Activated CD8-positive, alpha-beta T cell treated with anti-CD3 and anti-CD28 coated beads for 36 hours (primary cell): ENCODE measurements around the gene GPR3. TPM values are rescaled to one million over a fixed set of nuclear protein-coding genes. Genes with fewer than 3 reads are reported as not detected.
"Not testable (repeated sequence)": the region's sequence is repeated elsewhere in the genome, so short reads cannot be mapped to it uniquely, and the experiment has no call there.

ENCODE experiments used
- ATAC-seq: fragments of 200-7000 bp; cut with Tn5 transposase; one replicate; pipeline ENCODE4 v1.10.0; 2021; ENCODE audit warnings: mild to moderate bottlenecking, moderate library complexity
- CTCF ChIA-PET: fragments of 350-600 bp; sonication (Branson Sonifier 250); formaldehyde crosslinking; loops from one replicate; lab custom pipeline; 2021; ENCODE audit warnings: antibody characterized with exemption; lab: Charles Lee
- POLR2A ChIA-PET: fragments of 350-600 bp; sonication (Branson Sonifier 250); formaldehyde crosslinking; loops from one replicate; lab custom pipeline; 2021; ENCODE audit warnings: antibody characterized with exemption; lab: Charles Lee
- DNase-seq: peaks from one replicate; pipeline ENCODE4 v3.0.0-alpha.2; 2020
- H3K27ac Mint-ChIP-seq: one replicate; pipeline ENCODE4 v1.8.0; 2021; ENCODE audit warnings: mild to moderate bottlenecking, mixed read lengths
- H3K27me3 Mint-ChIP-seq: one replicate; pipeline ENCODE4 v1.8.0; 2021; ENCODE audit warnings: mixed read lengths
- H3K36me3 Mint-ChIP-seq: one replicate; pipeline ENCODE4 v1.8.0; 2021; ENCODE audit warnings: low read depth, mixed read lengths
- H3K4me1 Mint-ChIP-seq: one replicate; pipeline ENCODE4 v1.8.0; 2021; ENCODE audit warnings: low read depth, mixed read lengths
- H3K4me3 Mint-ChIP-seq: one replicate; pipeline ENCODE4 v1.8.0; 2021; ENCODE audit warnings: mild to moderate bottlenecking, moderate library complexity, mixed read lengths
- H3K9me3 Mint-ChIP-seq: one replicate; pipeline ENCODE4 v1.8.0; 2021; ENCODE audit warnings: mixed read lengths
- CTCF ChIP-seq: fragments of 200-600 bp; IDR thresholded peaks from one replicate; pipeline ENCODE4 v1.8.0; 2022; ENCODE audit warnings: antibody characterized with exemption, mild to moderate bottlenecking
- intact Hi-C: fragments of 100-400 bp; cut with micrococcal nuclease; formaldehyde crosslinking; loops from one replicate; pipeline ENCODE4 v1.10.0; 2022
- total RNA-seq, 2 experiments: library from RNA; stranded (reverse); gene quantifications; one replicate each; pipeline ENCODE4 v1.2.3, GENCODE V29; 2021

The GPR3 gene
- total RNA-seq, 2 experiments from 2014 or later = 1.1 to 1.7 TPM

GRCh38 chr1:27381969-27382762 lies 10.3 kb upstream of the GPR3 start:
- ChIA-PET CTCF (interaction anchor here (1.1 to 12.1 kb wide), 9 partner anchors 9 to 337 kb away, joined by 3 to 242 read pairs (median 5); partner anchors contain the start of gene MAP3K6), POLR2A (interaction anchor here (0.8 to 1.8 kb wide), 6 partner anchors 9 to 60 kb away, joined by 3 to 5 read pairs (median 3); partner anchors contain the start of genes MAP3K6 and TMEM222)
- H3K4me1 Mint-ChIP-seq = no peaks in the 10 kb centered on the region
- intact Hi-C loops = no loop called here
- DNase-seq = no peak
- no peak for ATAC-seq
- H3K36me3 Mint-ChIP-seq = no peaks in the 10 kb centered on the region
- H3K27me3 Mint-ChIP-seq = peaks cover 4% of the 10 kb centered on the region
- no peak for TF ChIP-seq CTCF
- H3K27ac Mint-ChIP-seq = no peak overlapping the region
- no peaks in the 10 kb centered on the region for H3K9me3 Mint-ChIP-seq
- no peak overlapping the region for H3K4me3 Mint-ChIP-seq

GRCh38 chr1:27383039-27383605 lies 9.3 kb upstream of the GPR3 start, which contains the start of gene CD164L2:
Gene CD164L2, minus strand, starts transcription at chr1:27383333. Its CDS starts 94 bp downstream, at chr1:27383239.
- ChIA-PET POLR2A (interaction anchor here (0.6 to 1.8 kb wide), 6 partner anchors 16 to 270 kb away, joined by 3 to 5 read pairs (median 4); partner anchors contain the start of genes MAP3K6 and TMEM222), CTCF (interaction anchor here (1.2 to 12.1 kb wide), 7 partner anchors 8 to 223 kb away, joined by 3 to 242 read pairs (median 7); partner anchors contain the start of gene MAP3K6)
- peak; percentile 65 for DNase-seq
- H3K27ac Mint-ChIP-seq = no peak within 1 kb of the TSS
- H3K9me3 Mint-ChIP-seq = no peaks in the 10 kb centered on the region
- H3K4me3 Mint-ChIP-seq = no peak within 1 kb of the TSS
- no peak for TF ChIP-seq CTCF
- no peaks in the 10 kb centered on the region for H3K36me3 Mint-ChIP-seq
- H3K4me1 Mint-ChIP-seq = no peaks in the 10 kb centered on the region
- intact Hi-C loops = no loop called here
- peaks cover 4% of the 10 kb centered on the region for H3K27me3 Mint-ChIP-seq
- ATAC-seq = peak; percentile 91

GRCh38 chr1:27383661-27384060 lies 8.8 kb upstream of the GPR3 start:
- DNase-seq (no peak), ATAC-seq (no peak)
- no peak overlapping the region for H3K27ac Mint-ChIP-seq
- peaks cover 4% of the 10 kb centered on the region for H3K27me3 Mint-ChIP-seq
- H3K4me3 Mint-ChIP-seq = no peak overlapping the region
- no peaks in the 10 kb centered on the region for H3K9me3 Mint-ChIP-seq
- ChIA-PET POLR2A (interaction anchor here (1.0 to 1.5 kb wide), 3 partner anchors 17 to 42 kb away, joined by 3 to 4 read pairs (median 3); partner anchors contain the start of genes MAP3K6 and SYTL1), CTCF (interaction anchor here (1.6 to 12.1 kb wide), 6 partner anchors 11 to 223 kb away, joined by 3 to 242 read pairs (median 7); partner anchors contain the start of gene MAP3K6)
- no peak for TF ChIP-seq CTCF
- intact Hi-C loops = no loop called here
- no peaks in the 10 kb centered on the region for H3K4me1 Mint-ChIP-seq
- H3K36me3 Mint-ChIP-seq = no peaks in the 10 kb centered on the region

GRCh38 chr1:27384797-27385196 lies 7.6 kb upstream of the GPR3 start:
- DNase-seq, H3K27ac Mint-ChIP-seq, H3K36me3 Mint-ChIP-seq, H3K9me3 Mint-ChIP-seq, H3K4me3 Mint-ChIP-seq, ATAC-seq, H3K27me3 Mint-ChIP-seq, H3K4me1 Mint-ChIP-seq, intact Hi-C loops: not testable (repeated sequence)
- CTCF ChIA-PET = interaction anchor here (0.7 to 12.1 kb wide), 6 partner anchors 10 to 285 kb away, joined by 3 to 242 read pairs (median 8); no protein-coding TSS in a partner anchor
- POLR2A ChIA-PET = interaction anchor here (1.0 to 1.2 kb wide), 2 partner anchors 27 to 43 kb away, joined by 3 read pairs; partner anchors contain the start of gene SYTL1

DNA sequence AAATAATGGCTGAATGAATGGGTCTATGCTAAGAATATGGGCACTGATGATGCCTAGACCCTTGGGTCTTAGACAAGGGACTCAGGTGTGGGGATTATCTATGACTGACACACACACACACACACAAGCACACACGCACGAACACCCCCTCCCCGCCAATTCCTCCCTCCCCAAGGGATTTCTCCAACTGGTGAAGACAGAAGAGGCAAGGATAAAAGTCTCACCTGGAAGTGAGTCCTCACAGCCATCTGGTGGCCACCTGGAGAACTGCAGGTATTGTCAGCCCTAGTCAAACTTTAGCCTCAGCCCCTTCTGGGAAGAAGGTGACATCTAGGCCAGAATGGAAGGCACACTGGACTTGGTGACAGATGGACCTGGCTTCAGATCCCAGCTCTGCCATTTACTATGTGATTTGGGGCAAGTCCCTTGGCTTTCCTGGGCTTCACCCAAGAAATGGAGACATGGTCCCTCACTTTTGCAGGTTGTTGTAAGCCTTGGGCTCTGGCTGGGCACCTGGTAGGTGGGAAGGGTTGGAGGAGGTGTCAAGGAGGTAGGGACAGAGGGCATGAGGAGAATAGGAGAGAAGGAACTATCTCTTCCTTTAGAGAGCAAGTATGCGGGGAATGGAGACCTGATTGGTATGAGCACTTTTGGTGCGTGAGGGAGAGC lies 4.0 kb upstream of the GPR3 start:
- DNase-seq (peak; percentile 86), ATAC-seq (peak; percentile 24)
- Mint-ChIP-seq H3K36me3 (no peaks in the 10 kb centered on the region), H3K4me3 (no peak overlapping the region), H3K4me1 (peaks cover 15% of the 10 kb centered on the region), H3K27ac (no peak overlapping the region), H3K9me3 (no peaks in the 10 kb centered on the region), H3K27me3 (no peaks in the 10 kb centered on the region)
- peak; percentile 86 for TF ChIP-seq CTCF
- ChIA-PET CTCF (interaction anchor here (0.8 to 12.1 kb wide), 22 partner anchors 9 to 277 kb away, joined by 3 to 242 read pairs (median 6); partner anchors contain the start of genes MAP3K6 and SYTL1), POLR2A (interaction anchor here (1.3 to 1.5 kb wide), 2 partner anchors 23 to 46 kb away, joined by 4 to 5 read pairs; no protein-coding TSS in a partner anchor)
- intact Hi-C loops = loop anchor here (2.0 kb wide), 1 partner anchor 88 kb away; no protein-coding TSS in a partner anchor
